GM06990 (cell line): Measurements from ENCODE around the gene GLI2.

Source experiments
- DNase-seq: peaks from one replicate; pipeline ENCODE4 v3.0.0-alpha.2; 2011; ENCODE audit not compliant: insufficient read length; ENCODE audit errors: extremely low read depth
- H3K27me3 ChIP-seq: replicated peaks from 2 replicates; pipeline ENCODE4 v1.6.0; 2011; ENCODE audit warnings: low read length; ENCODE audit not compliant: control insufficient read depth, insufficient read depth
- H3K36me3 ChIP-seq: 2 replicates; pipeline ENCODE4 v1.5.1; 2011; ENCODE audit warnings: low read length; ENCODE audit not compliant: control insufficient read depth, insufficient read depth
- H3K4me3 ChIP-seq: replicated peaks from 2 replicates; pipeline ENCODE4 v1.5.1; 2011; ENCODE audit warnings: low read depth, mild to moderate bottlenecking, control low read depth, low read length
- TF ChIP-seq, protein P1 (sequence below): IDR thresholded peaks from 2 replicates; pipeline ENCODE4 v1.5.1; 2011; ENCODE audit warnings: low read length, control low read depth, mild to moderate bottlenecking, inconsistent platforms; ENCODE audit not compliant: insufficient read depth, poor library complexity, severe bottlenecking

Gene GLI2

DNA sequence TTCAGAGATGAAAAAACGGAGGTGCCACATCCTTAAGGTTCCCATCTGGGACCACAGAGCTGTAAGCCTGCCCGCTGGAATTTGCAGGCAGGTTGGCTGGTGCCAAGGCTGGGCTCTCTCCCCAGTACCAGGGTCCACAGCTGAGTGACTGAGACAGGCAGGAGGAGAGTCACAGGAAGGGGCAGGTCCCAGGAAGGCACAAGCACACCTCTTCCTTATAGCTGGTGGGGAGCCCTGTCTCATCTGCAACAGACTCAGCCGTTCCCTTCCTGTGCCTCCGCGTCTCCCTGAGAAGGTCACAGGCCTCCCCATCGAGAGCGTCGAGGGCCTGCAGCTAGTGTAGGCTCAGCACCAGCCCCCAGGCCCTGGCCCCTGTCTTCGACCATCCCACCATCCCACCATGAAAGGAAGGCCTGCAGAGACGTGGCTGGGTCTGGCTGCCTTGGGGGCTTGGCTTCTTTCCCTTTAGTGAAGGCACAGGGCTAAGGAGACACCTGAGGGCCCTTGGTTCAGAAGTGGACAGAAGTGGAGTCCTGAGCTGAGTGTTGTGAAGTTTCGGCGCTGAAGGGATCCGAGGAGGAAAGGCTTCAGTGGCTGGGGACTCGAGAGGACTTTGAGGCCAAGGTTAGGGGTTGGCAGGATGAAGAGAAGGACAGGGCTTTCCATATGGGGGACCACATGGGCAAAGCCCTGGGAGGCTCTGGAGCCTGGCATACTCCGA lies 26.8 kb downstream of the GLI2 start:
- TF ChIP-seq, protein P1, sequence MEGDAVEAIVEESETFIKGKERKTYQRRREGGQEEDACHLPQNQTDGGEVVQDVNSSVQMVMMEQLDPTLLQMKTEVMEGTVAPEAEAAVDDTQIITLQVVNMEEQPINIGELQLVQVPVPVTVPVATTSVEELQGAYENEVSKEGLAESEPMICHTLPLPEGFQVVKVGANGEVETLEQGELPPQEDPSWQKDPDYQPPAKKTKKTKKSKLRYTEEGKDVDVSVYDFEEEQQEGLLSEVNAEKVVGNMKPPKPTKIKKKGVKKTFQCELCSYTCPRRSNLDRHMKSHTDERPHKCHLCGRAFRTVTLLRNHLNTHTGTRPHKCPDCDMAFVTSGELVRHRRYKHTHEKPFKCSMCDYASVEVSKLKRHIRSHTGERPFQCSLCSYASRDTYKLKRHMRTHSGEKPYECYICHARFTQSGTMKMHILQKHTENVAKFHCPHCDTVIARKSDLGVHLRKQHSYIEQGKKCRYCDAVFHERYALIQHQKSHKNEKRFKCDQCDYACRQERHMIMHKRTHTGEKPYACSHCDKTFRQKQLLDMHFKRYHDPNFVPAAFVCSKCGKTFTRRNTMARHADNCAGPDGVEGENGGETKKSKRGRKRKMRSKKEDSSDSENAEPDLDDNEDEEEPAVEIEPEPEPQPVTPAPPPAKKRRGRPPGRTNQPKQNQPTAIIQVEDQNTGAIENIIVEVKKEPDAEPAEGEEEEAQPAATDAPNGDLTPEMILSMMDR: no peak

DNA sequence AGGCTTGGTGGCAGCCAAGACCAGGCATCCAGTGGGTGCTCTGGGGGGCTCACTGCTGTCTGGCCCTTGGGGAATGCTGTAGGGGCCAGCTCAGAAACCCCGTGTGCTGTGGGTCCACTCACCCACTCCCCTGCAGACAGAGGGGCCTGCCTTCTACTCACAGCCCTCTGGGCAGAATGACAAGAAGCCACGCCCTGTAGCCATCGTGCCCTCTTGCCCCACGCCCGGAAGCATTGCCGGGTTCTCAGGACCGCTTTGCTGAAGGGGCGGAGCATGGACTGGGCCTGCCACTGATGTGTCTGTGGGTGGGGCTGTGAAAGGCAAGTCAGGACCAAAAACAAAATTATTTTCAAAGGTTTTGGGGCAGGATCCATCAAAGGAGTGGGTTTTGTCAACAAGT lies 27.8 kb downstream of the GLI2 start:
- Histone ChIP-seq H3K4me3 (no peak overlapping the region), H3K27me3 (no peaks in the 10 kb centered on the region; the same call in 1 of the 2 replicates), H3K36me3 (no peaks in the 10 kb centered on the region)
- TF ChIP-seq, protein P1: no peak
- no peak for DNase-seq

More for the DNA sequence above, 26.8 kb downstream of the GLI2 start:
- H3K36me3 ChIP-seq: no peaks in the 10 kb centered on the region
- H3K27me3 ChIP-seq: no peaks in the 10 kb centered on the region; the same call in 1 of the 2 replicates
- DNase-seq: no peak
- H3K4me3 ChIP-seq: no peak overlapping the region

DNA sequence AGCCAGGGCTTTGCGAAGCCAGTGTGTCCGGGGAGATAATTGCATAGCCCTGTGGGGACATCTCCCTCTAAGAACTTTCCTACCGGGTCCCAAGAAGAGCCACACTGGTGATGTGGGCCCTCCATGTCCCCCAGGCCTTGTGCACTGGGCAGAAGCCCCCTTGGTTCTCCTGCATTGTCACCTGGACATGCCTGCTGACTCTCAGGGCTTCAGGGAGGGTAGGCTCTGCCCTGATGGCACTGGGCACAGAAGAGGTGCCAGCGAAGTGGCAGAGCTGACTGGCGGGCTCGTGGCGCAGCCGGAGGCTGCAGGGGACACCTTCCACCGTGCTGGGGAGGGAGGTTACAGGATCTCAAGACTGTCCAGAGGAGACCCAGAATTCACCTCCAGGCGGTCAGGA lies 28.3 kb downstream of the GLI2 start:
- no peak overlapping the region for H3K4me3 ChIP-seq

DNA sequence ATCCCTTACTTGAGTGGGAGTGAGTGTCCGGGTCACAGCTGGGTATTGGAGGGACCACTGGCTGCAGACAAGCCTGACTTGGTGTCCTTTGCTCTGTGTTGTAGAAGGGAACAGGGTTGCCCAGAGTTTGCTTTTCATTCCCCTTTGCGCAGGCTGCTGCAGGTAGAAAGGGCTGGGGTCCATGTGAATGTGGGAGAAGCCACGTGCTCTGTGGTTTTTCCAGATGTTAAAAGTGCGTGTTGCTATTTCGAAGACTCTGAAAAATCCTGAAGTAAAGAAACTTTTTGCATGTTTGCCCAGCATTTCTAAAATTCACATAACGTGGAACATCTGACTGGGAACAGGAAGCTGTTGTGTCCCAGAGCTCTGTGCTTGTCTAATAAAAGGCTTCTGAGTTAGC lies 28.8 kb downstream of the GLI2 start:
- no peak for DNase-seq

More for the DNA sequence above, 28.3 kb downstream of the GLI2 start:
- DNase-seq: no peak
- Histone ChIP-seq H3K27me3 (no peaks in the 10 kb centered on the region; the same call in 1 of the 2 replicates), H3K36me3 (no peaks in the 10 kb centered on the region)
- TF ChIP-seq, protein P1: no peak

DNA sequence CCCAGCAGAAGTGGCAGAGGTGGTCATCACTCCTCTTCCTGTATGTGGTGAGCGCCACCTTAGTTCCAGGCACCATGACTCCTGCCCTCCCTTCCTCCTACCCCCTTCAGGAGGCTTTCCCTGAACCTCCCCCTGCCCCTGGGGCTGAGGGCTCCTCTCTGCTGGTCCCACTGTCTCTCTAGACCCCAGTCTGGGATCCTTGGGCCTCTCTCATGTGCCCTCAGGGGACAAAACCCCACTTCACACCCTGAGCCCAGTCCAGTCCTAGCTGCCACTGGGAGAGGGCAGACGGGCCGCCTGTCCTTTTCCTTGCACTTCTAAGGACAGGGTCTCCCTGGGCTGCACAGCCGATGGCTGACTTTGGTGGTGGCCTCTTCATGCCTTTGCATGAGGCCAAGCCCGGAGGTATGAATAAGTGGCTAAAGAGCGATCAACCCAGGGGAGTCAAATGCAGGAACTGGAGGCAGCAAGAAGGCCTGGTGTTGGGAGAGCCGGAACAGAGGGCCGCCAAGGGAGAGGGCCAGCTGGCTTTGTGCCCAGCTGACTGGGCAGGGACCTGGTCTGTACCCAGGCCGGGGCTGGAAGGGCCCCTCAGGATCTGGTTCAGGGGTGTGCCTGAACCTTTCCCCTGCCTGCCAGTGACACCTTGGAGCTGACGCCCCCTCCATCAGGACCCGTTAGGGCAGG lies 29.5 kb downstream of the GLI2 start:
- no peak for DNase-seq
- TF ChIP-seq, protein P1: no peak
- Histone ChIP-seq H3K36me3 (no peaks in the 10 kb centered on the region), H3K4me3 (no peak overlapping the region), H3K27me3 (no peaks in the 10 kb centered on the region; the same call in 1 of the 2 replicates)

More for the DNA sequence above, 28.8 kb downstream of the GLI2 start:
- H3K36me3 ChIP-seq: no peaks in the 10 kb centered on the region
- H3K4me3 ChIP-seq: no peak overlapping the region
- TF ChIP-seq, protein P1: no peak
- H3K27me3 ChIP-seq: no peaks in the 10 kb centered on the region; the same call in 1 of the 2 replicates
